ENCODE results near the gene EHBP1. TPM values are rescaled to one million over a fixed set of nuclear protein-coding genes. Genes with fewer than 3 reads are reported as not detected.

Gene EHBP1
- total RNA-seq, 1 donor: 119 TPM

DNA sequence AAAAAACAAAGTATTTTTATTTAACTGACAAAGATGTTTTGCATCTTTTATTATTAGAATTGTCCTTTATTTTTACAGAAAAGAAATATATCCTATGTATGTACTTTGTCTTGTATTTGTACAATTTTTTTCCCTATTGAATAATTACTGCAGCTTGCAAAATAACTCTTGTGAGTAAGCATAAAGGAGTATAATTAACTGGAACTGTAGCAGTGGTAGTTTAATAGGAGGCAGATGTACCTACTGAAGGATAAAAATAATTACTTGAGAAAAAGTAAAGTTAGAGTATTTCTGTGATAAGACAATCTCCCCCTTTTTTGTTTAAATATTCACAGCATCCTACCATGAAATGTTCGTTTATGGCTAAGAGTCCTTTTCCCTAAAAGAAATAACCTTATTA is 34.7 kb downstream of the EHBP1 start:
- no peak for DNase-seq (ENCODE audit: low read depth)
- no peak overlapping the region for H3K4me3 ChIP-seq (ENCODE audit: low read depth, low read length)
- TF ChIP-seq, protein P1, sequence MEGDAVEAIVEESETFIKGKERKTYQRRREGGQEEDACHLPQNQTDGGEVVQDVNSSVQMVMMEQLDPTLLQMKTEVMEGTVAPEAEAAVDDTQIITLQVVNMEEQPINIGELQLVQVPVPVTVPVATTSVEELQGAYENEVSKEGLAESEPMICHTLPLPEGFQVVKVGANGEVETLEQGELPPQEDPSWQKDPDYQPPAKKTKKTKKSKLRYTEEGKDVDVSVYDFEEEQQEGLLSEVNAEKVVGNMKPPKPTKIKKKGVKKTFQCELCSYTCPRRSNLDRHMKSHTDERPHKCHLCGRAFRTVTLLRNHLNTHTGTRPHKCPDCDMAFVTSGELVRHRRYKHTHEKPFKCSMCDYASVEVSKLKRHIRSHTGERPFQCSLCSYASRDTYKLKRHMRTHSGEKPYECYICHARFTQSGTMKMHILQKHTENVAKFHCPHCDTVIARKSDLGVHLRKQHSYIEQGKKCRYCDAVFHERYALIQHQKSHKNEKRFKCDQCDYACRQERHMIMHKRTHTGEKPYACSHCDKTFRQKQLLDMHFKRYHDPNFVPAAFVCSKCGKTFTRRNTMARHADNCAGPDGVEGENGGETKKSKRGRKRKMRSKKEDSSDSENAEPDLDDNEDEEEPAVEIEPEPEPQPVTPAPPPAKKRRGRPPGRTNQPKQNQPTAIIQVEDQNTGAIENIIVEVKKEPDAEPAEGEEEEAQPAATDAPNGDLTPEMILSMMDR (IDR thresholded peaks at IDR 0.05; ENCODE audit: insufficient read depth, low read length): no peak

- no peak for DNase-seq (ENCODE audit: low read depth)
- no peak overlapping the region for H3K4me3 ChIP-seq (ENCODE audit: low read depth, low read length)
- TF ChIP-seq, protein P1 (IDR thresholded peaks at IDR 0.05; ENCODE audit: insufficient read depth, low read length): no peak
Observed at GRCh38 chr2:62741127-62741526, 35.6 kb downstream of the EHBP1 start.

DNA sequence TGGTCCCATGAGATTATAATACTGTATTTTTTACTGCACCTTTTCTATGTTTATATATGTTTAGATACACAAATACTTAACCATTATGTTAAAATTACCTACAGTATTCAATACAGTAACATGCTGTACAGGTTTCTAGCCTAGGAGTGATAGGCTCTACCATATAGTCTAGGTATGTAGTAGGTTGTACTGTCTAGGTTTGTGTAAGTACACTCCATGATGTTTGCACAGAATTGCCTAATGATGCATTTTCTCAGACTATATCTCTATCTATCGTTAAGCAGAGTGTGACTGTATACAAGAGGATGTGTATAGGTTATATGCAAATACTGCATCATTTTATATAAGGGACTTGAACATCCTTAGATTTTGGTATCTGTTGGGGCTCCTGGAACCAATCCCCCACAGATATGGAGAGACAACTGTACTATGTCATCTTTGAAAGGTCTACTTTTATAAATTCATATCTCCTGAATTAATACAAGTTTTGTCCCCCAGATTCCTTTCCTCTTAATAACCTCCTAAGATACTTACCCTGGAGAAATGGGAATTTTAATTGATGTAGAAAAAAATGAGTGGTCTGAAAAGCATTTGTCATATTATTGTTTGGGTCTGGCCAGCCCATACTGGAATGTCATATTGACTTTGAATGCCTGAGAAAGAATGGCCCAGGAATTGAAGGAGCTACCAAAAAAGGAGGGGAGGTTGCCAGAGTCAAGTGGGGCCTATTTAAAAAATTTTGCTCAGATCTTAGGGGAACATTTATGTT is 36.6 kb downstream of the EHBP1 start:
- DNase-seq (ENCODE audit: low read depth): peak; percentile 17
- TF ChIP-seq, protein P1 (IDR thresholded peaks at IDR 0.05; ENCODE audit: insufficient read depth, low read length): no peak
- H3K4me3 ChIP-seq (ENCODE audit: low read depth, low read length): no peak overlapping the region

- TF ChIP-seq, protein P1 (IDR thresholded peaks at IDR 0.05; ENCODE audit: insufficient read depth, low read length): no peak
Observed at GRCh38 chr2:62743506-62743905, 38.0 kb downstream of the EHBP1 start.

DNA sequence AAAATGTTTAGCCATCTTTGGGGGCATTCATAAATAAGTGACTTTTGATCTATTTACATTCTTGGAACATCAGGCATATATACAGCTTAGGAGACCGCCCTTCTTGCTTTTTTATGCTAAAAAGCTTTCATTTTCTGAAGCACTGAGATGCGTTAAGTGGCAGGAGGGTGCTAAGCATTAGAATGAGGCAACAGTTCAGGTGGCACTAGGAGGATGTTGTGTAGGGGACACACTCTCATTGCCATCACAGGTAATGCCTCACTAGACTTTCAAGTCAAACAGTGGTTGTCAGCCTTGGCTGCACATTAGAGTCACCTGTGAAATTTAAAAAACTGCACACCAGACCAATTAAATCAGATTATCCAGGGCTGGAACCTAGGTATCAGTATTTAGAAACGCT is 39.1 kb downstream of the EHBP1 start:
- no peak for DNase-seq (ENCODE audit: low read depth)
- TF ChIP-seq, protein P1 (IDR thresholded peaks at IDR 0.05; ENCODE audit: insufficient read depth, low read length): no peak
- no peak overlapping the region for H3K4me3 ChIP-seq (ENCODE audit: low read depth, low read length)

More at GRCh38 chr2:62743506-62743905, 38.0 kb downstream of the EHBP1 start:
- DNase-seq (ENCODE audit: low read depth): no peak
- no peak overlapping the region for H3K4me3 ChIP-seq (ENCODE audit: low read depth, low read length)

GRCh38 chr2:62745891-62746481 is 40.5 kb downstream of the EHBP1 start:
- TF ChIP-seq, protein P1 (IDR thresholded peaks at IDR 0.05; ENCODE audit: insufficient read depth, low read length): no peak
- H3K4me3 ChIP-seq (ENCODE audit: low read depth, low read length): no peak overlapping the region
- no peak for DNase-seq (ENCODE audit: low read depth)
